Activated naive CD4-positive, alpha-beta T cell treated with anti-CD3 and anti-CD28 coated beads, Interleukin-2, amount 10 ng/mL, durations not matched to agents 7 days and 5 days (primary cell): ENCODE results near the gene IMMP2L.

Experiments used
- CTCF ChIA-PET: fragments of 350-600 bp; sonication (Branson Sonifier 250); formaldehyde crosslinking; loops from one replicate; lab custom pipeline; 2021; ENCODE audit warnings: antibody characterized with exemption; lab: Charles Lee
- DNase-seq: peaks from one replicate; pipeline ENCODE4 v3.0.0-alpha.2; 2020
- H3K27ac Mint-ChIP-seq: one replicate; pipeline ENCODE4 v1.8.0; 2021; ENCODE audit warnings: mild to moderate bottlenecking, moderate library complexity, mixed read lengths
- H3K27me3 Mint-ChIP-seq: one replicate; pipeline ENCODE4 v1.8.0; 2021; ENCODE audit warnings: mild to moderate bottlenecking, mixed read lengths
- H3K36me3 Mint-ChIP-seq: one replicate; pipeline ENCODE4 v1.8.0; 2021; ENCODE audit warnings: mixed read lengths
- H3K4me1 Mint-ChIP-seq: one replicate; pipeline ENCODE4 v1.8.0; 2021; ENCODE audit warnings: mixed read lengths
- H3K4me3 Mint-ChIP-seq: one replicate; pipeline ENCODE4 v1.8.0; 2021; ENCODE audit warnings: mild to moderate bottlenecking, moderate library complexity, mixed read lengths
- H3K9me3 Mint-ChIP-seq: one replicate; pipeline ENCODE4 v1.8.0; 2021; ENCODE audit warnings: mixed read lengths

Gene IMMP2L

GRCh38 chr7:110852156-110852940 is 709.9 kb downstream of the IMMP2L start:
- Mint-ChIP-seq H3K27me3 (no peaks in the 10 kb centered on the region), H3K4me1 (no peaks in the 10 kb centered on the region), H3K9me3 (no peaks in the 10 kb centered on the region), H3K36me3 (no peaks in the 10 kb centered on the region), H3K4me3 (no peak overlapping the region), H3K27ac (no peak overlapping the region)
- CTCF ChIA-PET, result no interaction called here
- no peak for DNase-seq

GRCh38 chr7:110850224-110850623 is 712.1 kb downstream of the IMMP2L start:
- CTCF ChIA-PET, result no interaction called here
- Mint-ChIP-seq H3K4me1 (no peaks in the 10 kb centered on the region), H3K9me3 (no peaks in the 10 kb centered on the region)

GRCh38 chr7:110842796-110843195 is 719.5 kb downstream of the IMMP2L start:
- no peak overlapping the region for H3K4me3 Mint-ChIP-seq
- H3K27ac Mint-ChIP-seq, result no peak overlapping the region

More at GRCh38 chr7:110850224-110850623, 712.1 kb downstream of the IMMP2L start:
- H3K27ac Mint-ChIP-seq, result no peak overlapping the region
- no peak for DNase-seq
- H3K4me3 Mint-ChIP-seq, result no peak overlapping the region
- no peaks in the 10 kb centered on the region for H3K27me3 Mint-ChIP-seq
- no peaks in the 10 kb centered on the region for H3K36me3 Mint-ChIP-seq

GRCh38 chr7:110841840-110842545 is 720.3 kb downstream of the IMMP2L start:
- CTCF ChIA-PET, result no interaction called here
- no peak overlapping the region for H3K4me3 Mint-ChIP-seq

More at GRCh38 chr7:110842796-110843195, 719.5 kb downstream of the IMMP2L start:
- H3K9me3 Mint-ChIP-seq, result no peaks in the 10 kb centered on the region
- H3K27me3 Mint-ChIP-seq, result no peaks in the 10 kb centered on the region
- no peak for DNase-seq
- H3K36me3 Mint-ChIP-seq, result no peaks in the 10 kb centered on the region
- H3K4me1 Mint-ChIP-seq, result no peaks in the 10 kb centered on the region
- CTCF ChIA-PET, result no interaction called here

GRCh38 chr7:110839866-110840265 is 722.4 kb downstream of the IMMP2L start:
- peaks cover 2% of the 10 kb centered on the region for H3K36me3 Mint-ChIP-seq
- CTCF ChIA-PET, result interaction anchor here (0.6 to 1.2 kb wide), 2 partner anchors 8 to 9 kb away, joined by 3 to 5 read pairs; no protein-coding TSS in a partner anchor
- no peak for DNase-seq
- no peak overlapping the region for H3K4me3 Mint-ChIP-seq
- H3K27me3 Mint-ChIP-seq, result no peaks in the 10 kb centered on the region
- peaks cover 3% of the 10 kb centered on the region for H3K9me3 Mint-ChIP-seq
- H3K27ac Mint-ChIP-seq, result no peak overlapping the region
- H3K4me1 Mint-ChIP-seq, result peaks cover 9% of the 10 kb centered on the region

More at GRCh38 chr7:110841840-110842545, 720.3 kb downstream of the IMMP2L start:
- DNase-seq, result no peak
- Mint-ChIP-seq H3K9me3 (no peaks in the 10 kb centered on the region), H3K4me1 (no peaks in the 10 kb centered on the region), H3K27me3 (no peaks in the 10 kb centered on the region), H3K27ac (no peak overlapping the region), H3K36me3 (no peaks in the 10 kb centered on the region)

GRCh38 chr7:110835849-110836248 is 726.4 kb downstream of the IMMP2L start:
- CTCF ChIA-PET, result no interaction called here
- Mint-ChIP-seq H3K4me3 (no peak overlapping the region), H3K36me3 (peaks cover 2% of the 10 kb centered on the region), H3K4me1 (peaks cover 13% of the 10 kb centered on the region), H3K9me3 (peaks cover 3% of the 10 kb centered on the region), H3K27me3 (no peaks in the 10 kb centered on the region), H3K27ac (no peak overlapping the region)
- no peak for DNase-seq

GRCh38 chr7:110835218-110835617 is 727.1 kb downstream of the IMMP2L start:
- Mint-ChIP-seq H3K4me3 (no peak overlapping the region), H3K27me3 (no peaks in the 10 kb centered on the region), H3K4me1 (peaks cover 13% of the 10 kb centered on the region), H3K9me3 (peaks cover 3% of the 10 kb centered on the region), H3K27ac (no peak overlapping the region), H3K36me3 (peaks cover 2% of the 10 kb centered on the region)
- DNase-seq, result no peak
- CTCF ChIA-PET, result interaction anchor here (0.7 kb wide), 1 partner anchor 167 kb away, joined by 3 read pairs; no protein-coding TSS in a partner anchor

GRCh38 chr7:110831419-110831818 is 730.9 kb downstream of the IMMP2L start:
- CTCF ChIA-PET, result no interaction called here
- Mint-ChIP-seq H3K4me3 (no peak overlapping the region), H3K36me3 (peaks cover 5% of the 10 kb centered on the region), H3K27me3 (no peaks in the 10 kb centered on the region), H3K4me1 (peaks cover 15% of the 10 kb centered on the region), H3K9me3 (peaks cover 4% of the 10 kb centered on the region), H3K27ac (no peak overlapping the region)
- DNase-seq, result no peak

- CTCF ChIA-PET, result no interaction called here
- Mint-ChIP-seq H3K27me3 (no peaks in the 10 kb centered on the region), H3K4me1 (peaks cover 15% of the 10 kb centered on the region), H3K36me3 (peaks cover 7% of the 10 kb centered on the region), H3K9me3 (peaks cover 4% of the 10 kb centered on the region), H3K4me3 (no peak overlapping the region), H3K27ac (no peak overlapping the region)
- no peak for DNase-seq
Observed at GRCh38 chr7:110830778-110831177, 731.5 kb downstream of the IMMP2L start.

GRCh38 chr7:110827936-110828335 is 734.4 kb downstream of the IMMP2L start:
- Mint-ChIP-seq H3K4me3 (no peak overlapping the region), H3K36me3 (peaks cover 7% of the 10 kb centered on the region), H3K9me3 (peaks cover 8% of the 10 kb centered on the region), H3K27me3 (no peaks in the 10 kb centered on the region), H3K27ac (no peak overlapping the region), H3K4me1 (peaks cover 2% of the 10 kb centered on the region)
- CTCF ChIA-PET, result no interaction called here
- DNase-seq, result no peak

- Mint-ChIP-seq H3K9me3 (peaks cover 8% of the 10 kb centered on the region), H3K36me3 (peaks cover 7% of the 10 kb centered on the region), H3K4me1 (peaks cover 2% of the 10 kb centered on the region), H3K27me3 (no peaks in the 10 kb centered on the region), H3K4me3 (no peak overlapping the region), H3K27ac (no peak overlapping the region)
- no peak for DNase-seq
- CTCF ChIA-PET, result no interaction called here
Observed at GRCh38 chr7:110827287-110827855, 734.9 kb downstream of the IMMP2L start.

GRCh38 chr7:110813986-110814385 is 748.3 kb downstream of the IMMP2L start:
- no peak for DNase-seq
- Mint-ChIP-seq H3K27ac (no peak overlapping the region), H3K27me3 (no peaks in the 10 kb centered on the region), H3K36me3 (peaks cover 5% of the 10 kb centered on the region), H3K4me3 (no peak overlapping the region), H3K9me3 (peaks cover 7% of the 10 kb centered on the region), H3K4me1 (no peaks in the 10 kb centered on the region)
- CTCF ChIA-PET, result no interaction called here

GRCh38 chr7:110809832-110810231 is 752.5 kb downstream of the IMMP2L start:
- Mint-ChIP-seq H3K36me3 (no peaks in the 10 kb centered on the region), H3K27ac (no peak overlapping the region), H3K4me1 (no peaks in the 10 kb centered on the region), H3K9me3 (no peaks in the 10 kb centered on the region), H3K27me3 (no peaks in the 10 kb centered on the region), H3K4me3 (no peak overlapping the region)
- DNase-seq, result no peak
- CTCF ChIA-PET, result no interaction called here

- H3K4me3 Mint-ChIP-seq, result no peak overlapping the region
- H3K27me3 Mint-ChIP-seq, result no peaks in the 10 kb centered on the region
- CTCF ChIA-PET, result no interaction called here
- H3K9me3 Mint-ChIP-seq, result peaks cover under 1% of the 10 kb centered on the region
- no peaks in the 10 kb centered on the region for H3K36me3 Mint-ChIP-seq
- DNase-seq, result no peak
- H3K4me1 Mint-ChIP-seq, result no peaks in the 10 kb centered on the region
- no peak overlapping the region for H3K27ac Mint-ChIP-seq
Observed at GRCh38 chr7:110808361-110808760, 753.9 kb downstream of the IMMP2L start.
